Measurements from ENCODE around the gene TBL1X. TPM values are rescaled to one million over a fixed set of nuclear protein-coding genes. Genes with fewer than 3 reads are reported as not detected.

Gene TBL1X
- total RNA-seq, 1 experiment from 2014 or later, result 17.6 TPM

DNA sequence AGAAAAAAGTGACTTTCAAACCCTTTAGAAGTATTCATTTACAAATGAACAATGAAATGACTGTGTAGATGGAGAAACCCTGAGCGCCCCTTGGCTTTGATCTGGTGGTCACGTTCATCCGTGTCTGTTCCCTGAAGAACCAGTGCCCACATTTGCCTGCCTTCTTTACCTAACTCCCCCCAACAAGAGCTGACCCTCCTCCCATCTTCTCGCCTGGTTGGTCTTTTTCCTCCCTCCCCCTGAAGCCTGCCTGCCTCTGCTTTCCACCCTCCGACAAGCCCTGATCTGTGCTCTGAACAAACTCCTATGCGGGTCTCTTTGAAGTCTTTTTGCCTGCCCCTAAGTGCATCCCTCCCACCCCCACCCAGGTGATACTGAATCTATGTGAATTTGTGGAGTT, 18.5 kb downstream of the TBL1X start:
- Histone ChIP-seq H4K20me1 (ENCODE audit: insufficient read depth) (0 out of 2 replicates have a peak, but pooled peaks cover 6% of the 10 kb centered on the region), H3K36me3 (ENCODE audit: low read depth) (no peaks in the 10 kb centered on the region), H3F3A (ENCODE audit: insufficient read depth, low read depth) (no peaks in the 10 kb centered on the region), H3K79me2 (ENCODE audit: low read depth) (peaks cover 8% of the 10 kb centered on the region; the same call in 1 of the 2 replicates), H3K9me2 (ENCODE audit: insufficient read depth) (no peaks in the 10 kb centered on the region), H3K27me3 (ENCODE audit: insufficient read depth, low read depth) (no peaks in the 10 kb centered on the region), H3K4me1 (replicated peaks; ENCODE audit: insufficient read depth) (no peaks in the 10 kb centered on the region), H3K4me3 (no peak overlapping the region), H3K9me3 (ENCODE audit: insufficient read depth, low read depth) (no peaks in the 10 kb centered on the region), H3K4me2 (no peak overlapping the region), H2AFZ (no peak overlapping the region), H3K27ac (no peak overlapping the region)
- intact Hi-C loops (cut with micrococcal nuclease; ENCODE audit: unreplicated experiment), result no loop called here
- no peak for TF ChIP-seq EZH2 (IDR thresholded peaks at IDR 0.05; ENCODE audit: low read depth)
- TF ChIP-seq, protein P1, sequence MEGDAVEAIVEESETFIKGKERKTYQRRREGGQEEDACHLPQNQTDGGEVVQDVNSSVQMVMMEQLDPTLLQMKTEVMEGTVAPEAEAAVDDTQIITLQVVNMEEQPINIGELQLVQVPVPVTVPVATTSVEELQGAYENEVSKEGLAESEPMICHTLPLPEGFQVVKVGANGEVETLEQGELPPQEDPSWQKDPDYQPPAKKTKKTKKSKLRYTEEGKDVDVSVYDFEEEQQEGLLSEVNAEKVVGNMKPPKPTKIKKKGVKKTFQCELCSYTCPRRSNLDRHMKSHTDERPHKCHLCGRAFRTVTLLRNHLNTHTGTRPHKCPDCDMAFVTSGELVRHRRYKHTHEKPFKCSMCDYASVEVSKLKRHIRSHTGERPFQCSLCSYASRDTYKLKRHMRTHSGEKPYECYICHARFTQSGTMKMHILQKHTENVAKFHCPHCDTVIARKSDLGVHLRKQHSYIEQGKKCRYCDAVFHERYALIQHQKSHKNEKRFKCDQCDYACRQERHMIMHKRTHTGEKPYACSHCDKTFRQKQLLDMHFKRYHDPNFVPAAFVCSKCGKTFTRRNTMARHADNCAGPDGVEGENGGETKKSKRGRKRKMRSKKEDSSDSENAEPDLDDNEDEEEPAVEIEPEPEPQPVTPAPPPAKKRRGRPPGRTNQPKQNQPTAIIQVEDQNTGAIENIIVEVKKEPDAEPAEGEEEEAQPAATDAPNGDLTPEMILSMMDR (conservative IDR thresholded peaks at IDR 0.05), result no peak
- ChIA-PET CTCF (no interaction called here), POLR2A (ENCODE audit: unreplicated experiment) (no interaction called here)
- BruUV-seq (replicated peaks), result no TSS peak
- no peak for DNase-seq

DNA sequence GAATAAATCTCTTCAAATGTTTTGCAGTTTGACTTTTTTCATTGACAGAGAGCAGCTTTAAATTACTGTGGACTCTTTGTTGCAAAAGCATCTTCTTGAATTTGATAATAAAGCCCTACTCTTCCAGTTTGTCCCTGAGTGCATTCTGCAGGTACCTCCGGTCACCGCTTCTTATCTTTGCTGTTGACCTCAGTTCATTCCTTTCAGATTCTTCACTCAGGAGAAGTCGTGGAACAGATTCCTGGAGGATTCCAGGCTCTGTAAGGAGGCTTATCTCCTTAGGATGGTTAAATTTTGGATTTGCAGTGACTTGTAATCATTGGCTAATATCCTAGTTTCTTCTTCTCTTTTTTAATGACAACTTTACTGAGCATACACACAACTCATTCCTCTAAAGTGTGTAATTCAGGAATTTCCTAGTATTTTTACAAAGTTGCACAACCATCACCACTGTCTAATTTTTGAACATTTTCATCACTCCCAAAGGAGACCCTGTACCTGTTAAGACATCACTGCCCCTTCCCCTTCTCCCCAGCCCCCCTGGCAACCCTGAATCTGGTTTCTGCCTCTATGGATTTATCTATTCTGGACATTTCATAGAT, 22.0 kb downstream of the TBL1X start:
- no TSS peak for BruUV-seq (replicated peaks)
- H2AFZ ChIP-seq, result no peak overlapping the region
- peaks cover 7% of the 10 kb centered on the region; the same call in 1 of the 2 replicates for H4K20me1 ChIP-seq (ENCODE audit: insufficient read depth)
- POLR2A ChIA-PET (ENCODE audit: unreplicated experiment), result no interaction called here
- H3K9me2 ChIP-seq (ENCODE audit: insufficient read depth), result no peaks in the 10 kb centered on the region
- H3K27me3 ChIP-seq (ENCODE audit: insufficient read depth, low read depth), result no peaks in the 10 kb centered on the region
- no peaks in the 10 kb centered on the region for H3K4me1 ChIP-seq (replicated peaks; ENCODE audit: insufficient read depth)
- H3K4me2 ChIP-seq, result no peak overlapping the region
- no peaks in the 10 kb centered on the region for H3F3A ChIP-seq (ENCODE audit: insufficient read depth, low read depth)
- no peak overlapping the region for H3K4me3 ChIP-seq
- DNase-seq, result no peak
- TF ChIP-seq EZH2 (IDR thresholded peaks at IDR 0.05; ENCODE audit: low read depth), result no peak
- TF ChIP-seq, protein P1 (conservative IDR thresholded peaks at IDR 0.05), result no peak
- H3K9me3 ChIP-seq (ENCODE audit: insufficient read depth, low read depth), result no peaks in the 10 kb centered on the region
- no peaks in the 10 kb centered on the region for H3K36me3 ChIP-seq (ENCODE audit: low read depth)
- CTCF ChIA-PET, result no interaction called here
- H3K27ac ChIP-seq, result no peak overlapping the region
- intact Hi-C loops (cut with micrococcal nuclease; ENCODE audit: unreplicated experiment), result no loop called here
- H3K79me2 ChIP-seq (ENCODE audit: low read depth), result no peaks in the 10 kb centered on the region

DNA sequence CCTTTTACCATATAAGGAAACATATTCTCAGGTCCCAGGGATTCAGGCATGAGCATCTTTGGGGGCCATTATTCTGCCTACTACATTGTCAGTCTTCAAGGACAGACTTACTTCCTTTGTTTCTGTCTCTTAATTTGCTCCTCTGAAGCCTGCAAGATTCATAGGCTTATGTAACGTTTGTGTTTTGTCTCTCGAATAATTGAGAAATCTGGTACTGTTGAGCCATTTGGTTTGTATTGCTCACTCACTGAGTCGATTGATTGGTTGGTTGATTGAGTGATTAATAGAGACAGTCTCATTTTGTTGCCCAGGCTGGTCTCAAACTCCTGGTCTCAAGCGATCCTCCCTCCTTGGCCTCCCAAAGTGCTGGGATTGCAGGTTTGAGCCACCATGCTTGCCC, 23.7 kb downstream of the TBL1X start:
- Histone ChIP-seq H3F3A (ENCODE audit: insufficient read depth, low read depth) (no peaks in the 10 kb centered on the region), H3K4me2 (no peak overlapping the region), H3K9me2 (ENCODE audit: insufficient read depth) (no peaks in the 10 kb centered on the region), H3K4me1 (replicated peaks; ENCODE audit: insufficient read depth) (no peaks in the 10 kb centered on the region), H3K9me3 (ENCODE audit: insufficient read depth, low read depth) (no peaks in the 10 kb centered on the region), H3K36me3 (ENCODE audit: low read depth) (no peaks in the 10 kb centered on the region), H3K27ac (no peak overlapping the region), H3K27me3 (ENCODE audit: insufficient read depth, low read depth) (no peaks in the 10 kb centered on the region), H3K79me2 (ENCODE audit: low read depth) (no peaks in the 10 kb centered on the region), H4K20me1 (ENCODE audit: insufficient read depth) (peaks cover 7% of the 10 kb centered on the region), H3K4me3 (no peak overlapping the region), H2AFZ (no peak overlapping the region)
- no TSS peak for BruUV-seq (replicated peaks)
- TF ChIP-seq EZH2 (IDR thresholded peaks at IDR 0.05; ENCODE audit: low read depth), result no peak
- TF ChIP-seq, protein P1 (conservative IDR thresholded peaks at IDR 0.05), result no peak
- ChIA-PET POLR2A (ENCODE audit: unreplicated experiment) (no interaction called here), CTCF (no interaction called here)
- DNase-seq, result no peak
- intact Hi-C loops (cut with micrococcal nuclease; ENCODE audit: unreplicated experiment), result no loop called here

Measured in PC-9 (cell line).